Natural killer cell (primary cell): ENCODE data around the gene MAB21L4. TPM values are rescaled to one million over a fixed set of nuclear protein-coding genes. Genes with fewer than 3 reads are reported as not detected.

Source experiments
- ATAC-seq, 3 donors: fragments of 150-1000 bp in 2 of 3; fragments of 200-7000 bp in 1 of 3; cut with Tn5 transposase; 1 replicate in 1 of 3; 2 replicates in 2 of 3; pipeline ENCODE4 v1.10.0; 2021; ENCODE audit warnings: mild to moderate bottlenecking in 2 of 3, moderate library complexity in 2 of 3
- DNase-seq, 2 donors: peaks; one replicate each; pipeline versions ENCODE4 v3.0.0 to v3.0.0-alpha.2; 2013 to 2021; ENCODE audit warnings: mixed read lengths in 1 of 2
- H3K27ac ChIP-seq: one replicate; pipeline ENCODE4 v1.5.1; 2013; ENCODE audit warnings: mild to moderate bottlenecking, low read length
- H3K27me3 ChIP-seq: one replicate; pipeline ENCODE4 v1.6.1; 2013; ENCODE audit warnings: low read length; ENCODE audit not compliant: control insufficient read depth, insufficient read depth
- H3K36me3 ChIP-seq: one replicate; pipeline ENCODE4 v1.6.1; 2013; ENCODE audit warnings: low read length; ENCODE audit not compliant: control insufficient read depth, insufficient read depth
- H3K4me1 ChIP-seq: one replicate; pipeline ENCODE4 v1.6.1; 2013; ENCODE audit warnings: low read length; ENCODE audit not compliant: control insufficient read depth, insufficient read depth
- H3K4me3 ChIP-seq: one replicate; pipeline ENCODE4 v1.5.1; 2013; ENCODE audit warnings: low read length
- H3K9me3 ChIP-seq: one replicate; pipeline ENCODE4 v1.6.1; 2013; ENCODE audit warnings: low read length; ENCODE audit not compliant: control insufficient read depth, insufficient read depth
- H3K27ac Mint-ChIP-seq, 2 donors: one replicate each; pipeline ENCODE4 v1.8.0; 2022; ENCODE audit warnings: mild to moderate bottlenecking in 2 of 2, mixed read lengths in 2 of 2, moderate library complexity in 1 of 2
- H3K27me3 Mint-ChIP-seq, 2 donors: one replicate each; pipeline ENCODE4 v1.8.0; 2022; ENCODE audit warnings: low read depth in 2 of 2, mixed read lengths in 2 of 2
- H3K36me3 Mint-ChIP-seq: one replicate; pipeline ENCODE4 v1.8.0; 2022; ENCODE audit warnings: mixed read lengths
- H3K4me1 Mint-ChIP-seq, 2 donors: one replicate each; pipeline ENCODE4 v1.8.0; 2022; ENCODE audit warnings: mixed read lengths in 2 of 2
- H3K4me3 Mint-ChIP-seq: one replicate; pipeline ENCODE4 v1.8.0; 2022; ENCODE audit warnings: mild to moderate bottlenecking, moderate library complexity, mixed read lengths
- H3K9me3 Mint-ChIP-seq, 2 donors: one replicate each; pipeline ENCODE4 v1.8.0; 2022; ENCODE audit warnings: mixed read lengths in 2 of 2
- WGBS: methylation state at CpG from one replicate; pipeline ENCODE4 v1.1.7; 2013; ENCODE audit warnings: missing lambda C conversion rate; ENCODE audit not compliant: insufficient coverage; 5-methylcytosine and 5-hydroxymethylcytosine counted together
- intact Hi-C: fragments of 100-400 bp; cut with micrococcal nuclease; formaldehyde crosslinking; loops from one replicate; pipeline ENCODE4 v1.14.2; 2022
- total RNA-seq, 4 donors: library from RNA; stranded (reverse); fragments of 120-200 nt in 1 of 4; gene quantifications; one replicate each; pipeline versions ENCODE4 v1.2.3 to v1.2.4, GENCODE V29; 2013 to 2022
- TF ChIP-seq, protein P1 (sequence below): fragments of 200-600 bp; IDR thresholded peaks from one replicate; pipeline ENCODE4 v1.8.0; 2022; ENCODE audit warnings: antibody characterized with exemption

Gene MAB21L4
- total RNA-seq, 3 donors from 2014 or later (not counting 1 experiment from before 2014, with no cell fraction given): not detected

DNA sequence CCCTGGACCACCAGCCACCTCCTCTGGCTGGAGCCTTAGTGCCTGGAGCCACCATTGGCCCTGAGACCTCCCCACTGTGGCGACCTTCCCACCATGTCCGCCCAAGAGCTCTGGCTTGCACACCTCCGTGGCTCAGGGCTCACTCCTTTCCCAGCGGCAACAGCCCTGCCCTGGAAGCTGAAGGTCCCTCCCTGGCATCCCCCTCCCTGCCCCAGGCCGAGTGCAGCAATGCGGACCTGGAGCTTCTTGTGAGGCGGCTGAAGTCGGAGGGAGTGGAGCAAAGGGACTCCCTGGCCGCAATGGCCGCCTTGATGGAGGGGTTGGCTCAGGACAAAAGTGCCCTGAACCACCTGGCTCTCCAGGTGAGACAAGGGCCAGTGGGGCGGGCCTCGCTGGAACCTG lies 38.7 kb upstream of the MAB21L4 start:
- intact Hi-C loops: no loop called here
- TF ChIP-seq, protein P1, sequence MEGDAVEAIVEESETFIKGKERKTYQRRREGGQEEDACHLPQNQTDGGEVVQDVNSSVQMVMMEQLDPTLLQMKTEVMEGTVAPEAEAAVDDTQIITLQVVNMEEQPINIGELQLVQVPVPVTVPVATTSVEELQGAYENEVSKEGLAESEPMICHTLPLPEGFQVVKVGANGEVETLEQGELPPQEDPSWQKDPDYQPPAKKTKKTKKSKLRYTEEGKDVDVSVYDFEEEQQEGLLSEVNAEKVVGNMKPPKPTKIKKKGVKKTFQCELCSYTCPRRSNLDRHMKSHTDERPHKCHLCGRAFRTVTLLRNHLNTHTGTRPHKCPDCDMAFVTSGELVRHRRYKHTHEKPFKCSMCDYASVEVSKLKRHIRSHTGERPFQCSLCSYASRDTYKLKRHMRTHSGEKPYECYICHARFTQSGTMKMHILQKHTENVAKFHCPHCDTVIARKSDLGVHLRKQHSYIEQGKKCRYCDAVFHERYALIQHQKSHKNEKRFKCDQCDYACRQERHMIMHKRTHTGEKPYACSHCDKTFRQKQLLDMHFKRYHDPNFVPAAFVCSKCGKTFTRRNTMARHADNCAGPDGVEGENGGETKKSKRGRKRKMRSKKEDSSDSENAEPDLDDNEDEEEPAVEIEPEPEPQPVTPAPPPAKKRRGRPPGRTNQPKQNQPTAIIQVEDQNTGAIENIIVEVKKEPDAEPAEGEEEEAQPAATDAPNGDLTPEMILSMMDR: no peak
- ATAC-seq (no peak), DNase-seq (peak in 1 of 2 donors; percentile 7)
- H3K9me3 ChIP-seq: no peaks in the 10 kb centered on the region
- Mint-ChIP-seq H3K9me3 (no peaks in the 10 kb centered on the region), H3K27me3 (peaks cover 0 to 23% of the 10 kb centered on the region in 2 donors), H3K27ac (no peak overlapping the region), H3K36me3 (no peaks in the 10 kb centered on the region), H3K4me3 (no peak overlapping the region), H3K4me1 (no peaks in the 10 kb centered on the region)
- no peaks in the 10 kb centered on the region for H3K36me3 ChIP-seq
- WGBS: 90% methylated on average over 12 of the region's 12 CpGs
- H3K27ac ChIP-seq: no peak overlapping the region
- H3K27me3 ChIP-seq: no peaks in the 10 kb centered on the region
- H3K4me3 ChIP-seq: no peak overlapping the region
- no peaks in the 10 kb centered on the region for H3K4me1 ChIP-seq

DNA sequence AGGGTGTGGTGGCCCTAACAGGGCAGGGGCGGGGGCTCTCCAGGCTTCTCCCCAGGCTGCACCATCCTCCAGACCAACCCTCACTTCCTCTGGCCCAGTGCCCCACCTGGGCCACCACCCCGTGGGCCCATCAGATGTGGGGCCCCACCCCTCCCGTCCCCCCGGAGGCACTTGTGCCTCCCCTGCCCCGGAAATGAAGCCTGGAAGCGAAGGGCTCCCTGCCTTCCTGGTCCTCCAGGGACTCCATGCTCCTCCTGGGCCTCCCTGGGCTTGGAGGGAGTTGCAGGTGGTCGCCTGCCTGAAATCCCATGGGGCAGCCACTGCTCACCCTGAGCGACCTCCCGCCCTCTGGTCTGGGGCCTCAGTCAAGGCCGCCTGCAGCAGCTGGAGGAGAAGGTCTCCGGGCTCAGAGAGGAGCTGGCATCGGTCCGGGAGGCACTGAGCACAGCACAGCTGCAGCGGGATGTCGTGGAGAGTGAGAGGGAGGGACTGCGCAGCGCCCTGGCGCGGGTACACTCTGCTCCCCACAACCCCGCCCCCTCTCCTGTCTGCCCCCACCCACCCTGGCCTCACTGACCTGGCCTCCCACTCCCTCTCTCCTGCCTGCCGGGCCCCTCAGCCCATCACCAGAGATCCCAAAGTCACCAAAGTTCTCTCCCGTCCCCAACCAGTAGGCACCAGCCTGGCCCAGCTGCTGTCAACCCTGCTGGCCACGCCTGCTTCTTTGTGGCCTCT lies 38.2 kb upstream of the MAB21L4 start:
- no peaks in the 10 kb centered on the region for H3K36me3 Mint-ChIP-seq
- Histone ChIP-seq H3K27ac (no peak overlapping the region), H3K4me1 (no peaks in the 10 kb centered on the region), H3K4me3 (no peak overlapping the region), H3K9me3 (no peaks in the 10 kb centered on the region), H3K36me3 (no peaks in the 10 kb centered on the region), H3K27me3 (no peaks in the 10 kb centered on the region)
- intact Hi-C loops: no loop called here
- no peaks in the 10 kb centered on the region for H3K9me3 Mint-ChIP-seq
- H3K4me3 Mint-ChIP-seq: no peak overlapping the region
- WGBS: 78% methylated on average over 22 of the region's 23 CpGs
- ATAC-seq: no peak
- peak in 1 of 2 donors; percentile 4 for DNase-seq
- TF ChIP-seq, protein P1: no peak
- peaks cover 0 to 23% of the 10 kb centered on the region in 2 donors for H3K27me3 Mint-ChIP-seq
- H3K4me1 Mint-ChIP-seq: no peaks in the 10 kb centered on the region
- H3K27ac Mint-ChIP-seq: no peak overlapping the region

DNA sequence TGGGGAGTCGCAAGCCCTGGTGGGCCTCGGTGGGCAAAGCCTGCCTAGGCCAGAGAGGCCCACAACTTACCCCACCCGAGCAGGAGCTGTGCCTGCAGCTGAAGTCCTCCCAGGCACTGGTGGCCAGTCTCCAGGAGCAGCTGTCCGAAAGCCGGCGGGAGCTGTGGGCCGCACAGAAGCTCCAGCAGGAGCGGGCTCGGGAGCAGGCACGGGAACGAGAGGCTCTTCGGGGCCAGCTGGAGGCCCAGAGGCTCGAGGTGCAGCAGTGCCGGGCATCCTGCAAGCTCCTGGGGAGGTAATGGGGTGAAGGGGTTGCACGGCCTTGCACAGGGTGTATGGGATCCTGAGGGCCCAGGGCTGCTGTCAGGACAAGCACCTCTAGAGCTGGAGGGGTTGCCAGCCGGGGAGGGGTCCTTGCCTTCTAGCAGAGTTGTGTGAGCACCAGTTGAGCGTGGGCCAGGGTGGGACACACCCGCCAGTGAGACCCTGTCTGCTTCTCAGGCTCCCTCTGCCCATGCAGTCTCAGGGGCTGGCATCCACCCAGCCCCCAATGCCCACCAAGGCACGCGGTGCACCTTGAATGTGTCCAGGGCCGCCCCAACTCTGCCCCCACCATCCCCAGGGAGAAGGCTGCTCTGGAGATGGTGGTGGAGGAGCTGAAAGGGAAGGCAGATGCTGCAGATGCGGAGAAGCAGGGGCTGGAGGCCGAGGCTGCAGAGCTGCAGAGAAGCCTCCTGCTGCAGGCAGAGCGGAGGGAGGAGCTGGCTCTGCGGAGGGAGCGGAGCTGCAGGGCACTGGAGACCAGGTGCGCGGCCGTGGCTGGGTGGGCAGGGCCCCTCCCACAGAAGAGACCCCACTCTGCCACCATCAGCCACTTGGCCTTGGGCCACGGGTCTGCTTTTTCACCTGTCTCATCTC lies 37.4 kb upstream of the MAB21L4 start:
- TF ChIP-seq, protein P1: no peak
- H3K36me3 ChIP-seq: no peaks in the 10 kb centered on the region
- H3K4me1 ChIP-seq: no peaks in the 10 kb centered on the region
- no peaks in the 10 kb centered on the region for H3K36me3 Mint-ChIP-seq
- no peaks in the 10 kb centered on the region for H3K27me3 ChIP-seq
- H3K4me1 Mint-ChIP-seq: no peaks in the 10 kb centered on the region
- no peaks in the 10 kb centered on the region for H3K9me3 ChIP-seq
- H3K4me3 ChIP-seq: no peak overlapping the region
- WGBS: 90% methylated on average over 27 of the region's 30 CpGs
- ATAC-seq (no peak), DNase-seq (peak in 1 of 2 donors; percentile 11)
- H3K27me3 Mint-ChIP-seq: peaks cover 0 to 21% of the 10 kb centered on the region in 2 donors
- no peaks in the 10 kb centered on the region for H3K9me3 Mint-ChIP-seq
- no peak overlapping the region for H3K27ac ChIP-seq
- H3K4me3 Mint-ChIP-seq: no peak overlapping the region
- no peak overlapping the region for H3K27ac Mint-ChIP-seq
- intact Hi-C loops: no loop called here
